HG02943 (cell line): ENCODE data around the gene PRKAA2.

Experiments
- ATAC-seq: cut with Tn5 transposase; IDR thresholded peaks from one replicate; pipeline ENCODE4 v1.9.1; 2021; ENCODE audit warnings: mild to moderate bottlenecking, low read depth, moderate library complexity; ENCODE audit not compliant: unreplicated experiment

Gene PRKAA2

GRCh38 chr1:56710646-56711045, 65.5 kb downstream of the PRKAA2 start:
- no peak for ATAC-seq

DNA sequence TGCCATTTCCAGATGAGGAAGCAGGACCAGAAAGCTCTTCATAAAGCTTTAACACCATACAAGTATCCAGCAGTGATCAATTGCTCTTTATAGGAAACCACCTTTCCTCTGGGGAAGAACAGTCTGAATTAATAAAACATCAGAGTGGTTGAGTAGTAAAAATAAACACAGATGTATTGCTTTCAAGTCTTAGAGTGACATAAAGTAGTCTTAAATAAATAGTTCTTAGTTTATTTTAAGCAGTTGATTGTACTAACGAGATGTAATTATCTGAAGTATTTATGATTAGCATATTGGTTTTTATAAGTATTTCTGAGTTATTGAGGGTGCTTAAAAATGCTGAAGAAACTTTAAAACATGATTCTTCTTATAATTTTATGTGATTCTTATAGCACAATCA, 67.0 kb downstream of the PRKAA2 start:
- ATAC-seq: no peak

- no peak for ATAC-seq
These were observed 68.0 kb downstream of the PRKAA2 start for GRCh38 chr1:56713112-56713511.

DNA sequence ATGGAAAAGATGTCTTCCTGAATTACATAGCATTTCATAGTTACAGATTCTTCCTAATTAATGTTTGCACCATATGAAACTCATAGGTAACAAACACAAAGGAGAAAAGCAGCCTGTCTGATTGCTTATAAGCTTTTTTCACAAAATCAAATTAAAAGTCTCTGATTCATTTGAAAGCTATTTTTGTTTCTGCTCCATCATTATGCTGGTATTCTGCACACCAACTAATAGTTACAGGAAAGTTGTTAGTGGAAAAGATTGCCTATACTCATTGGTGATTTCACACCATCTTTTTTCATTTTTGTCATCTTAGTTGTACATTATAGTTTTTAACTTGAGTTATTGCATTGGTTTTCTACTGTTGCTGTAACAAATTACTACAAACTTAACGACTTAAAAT, 70.0 kb downstream of the PRKAA2 start:
- ATAC-seq: no peak

DNA sequence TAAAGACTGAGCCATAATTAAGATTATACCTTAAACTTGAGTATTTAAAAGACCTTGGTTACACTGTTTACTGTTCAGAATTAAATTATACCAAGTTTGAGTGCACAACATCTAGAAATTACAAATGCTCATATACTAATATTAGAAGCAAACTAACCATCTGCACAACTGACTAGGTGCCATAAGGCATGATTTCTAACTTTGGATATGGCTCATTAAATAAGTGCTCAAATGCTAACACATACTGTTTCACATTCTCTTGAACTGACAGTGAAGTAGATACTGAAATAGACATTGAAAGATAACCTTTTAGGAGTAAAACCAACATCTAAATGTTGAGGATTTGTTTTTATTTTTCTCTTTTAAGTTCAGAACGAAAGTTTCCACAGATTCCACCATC, 74.1 kb downstream of the PRKAA2 start:
- no peak for ATAC-seq

DNA sequence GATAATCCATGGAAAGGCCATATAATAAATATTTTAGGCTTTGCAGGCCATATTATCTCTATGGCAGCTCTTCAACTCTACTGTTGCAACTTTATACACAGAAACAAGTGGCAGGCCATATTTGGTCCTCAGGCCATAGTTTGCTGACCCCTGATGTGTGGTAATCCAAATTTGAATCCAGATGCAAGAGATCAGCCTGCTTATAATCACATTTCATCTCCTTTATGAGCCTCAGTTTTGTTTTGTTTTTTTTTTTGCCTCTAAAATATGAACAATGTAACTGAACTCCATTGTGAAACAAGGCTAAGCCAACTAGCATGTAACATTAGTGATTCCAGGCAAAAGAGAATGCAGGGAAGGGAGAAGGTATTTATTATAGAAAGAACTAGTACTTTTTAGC, 81.6 kb downstream of the PRKAA2 start:
- no peak for ATAC-seq

GRCh38 chr1:56728964-56729363, 83.8 kb downstream of the PRKAA2 start:
- ATAC-seq: no peak

DNA sequence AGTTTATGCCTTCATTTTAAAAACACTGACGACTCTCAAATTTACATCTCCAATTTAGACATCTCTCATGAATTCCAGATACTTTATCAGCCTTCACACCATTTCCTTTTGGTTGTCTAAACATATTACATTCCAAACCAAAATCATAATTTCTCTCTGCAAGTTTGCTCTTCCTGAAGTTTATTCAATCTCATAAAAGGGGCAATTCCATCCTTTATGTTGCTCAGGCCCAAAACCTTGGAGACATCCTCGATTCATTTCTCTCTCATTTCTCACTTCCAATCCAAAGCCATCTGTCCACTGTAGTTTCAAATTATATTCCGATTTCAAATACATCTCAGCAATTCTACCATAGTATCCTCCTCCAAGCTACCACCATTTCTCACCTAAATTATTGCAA, 100.1 kb downstream of the PRKAA2 start:
- no peak for ATAC-seq

- ATAC-seq: no peak
These were observed 109.8 kb downstream of the PRKAA2 start for GRCh38 chr1:56754708-56755479.

DNA sequence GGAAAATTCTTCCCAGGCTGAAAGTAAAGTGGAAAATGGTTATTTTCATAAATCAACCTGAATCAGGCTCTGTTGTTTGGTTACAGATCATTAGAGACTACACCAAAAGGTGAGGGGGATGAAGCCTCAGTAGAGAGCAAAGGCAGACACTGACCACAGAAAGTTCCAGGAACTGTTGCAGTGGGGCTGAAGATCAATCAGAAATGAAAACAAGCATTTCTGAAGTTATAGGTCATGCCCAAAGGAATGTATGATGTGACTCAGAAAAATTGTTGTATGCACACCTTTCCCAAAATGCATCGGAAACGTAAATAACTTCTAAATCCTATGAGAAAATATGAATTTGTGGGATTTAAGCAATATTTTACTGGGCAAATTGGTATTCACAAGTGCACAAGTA, 110.8 kb downstream of the PRKAA2 start:
- no peak for ATAC-seq

GRCh38 chr1:56758135-56758534, 113.0 kb downstream of the PRKAA2 start:
- ATAC-seq: no peak

GRCh38 chr1:56758794-56759193, 113.7 kb downstream of the PRKAA2 start:
- no peak for ATAC-seq
